Peyer's patch (tissue), 4 donors: Measurements from ENCODE around the gene LDLRAP1. TPM values are rescaled to one million over a fixed set of nuclear protein-coding genes. Genes with fewer than 3 reads are reported as not detected.

Source experiments
- DNase-seq, 3 donors: peaks; one replicate each; pipeline ENCODE4 v3.0.0-alpha.2; 2017 to 2019
- H3K27ac ChIP-seq, 4 donors: fragments of 200-600 bp; sonication (generic); one replicate each; pipeline ENCODE4 v1.5.1; 2016 to 2019
- H3K27me3 ChIP-seq, 2 donors: fragments of 200-600 bp; sonication (generic); one replicate each; pipeline ENCODE4 v1.5.1; 2019
- H3K36me3 ChIP-seq, 3 donors: fragments of 200-600 bp; sonication (generic); one replicate each; pipeline ENCODE4 v1.5.1; 2016 to 2019
- H3K4me1 ChIP-seq, 4 donors: fragments of 200-600 bp; sonication (generic); one replicate each; pipeline ENCODE4 v1.5.1; 2016 to 2019
- H3K4me3 ChIP-seq, 4 donors: fragments of 200-600 bp; sonication (generic); 1 replicate in 3 of 4; 2 replicates in 1 of 4; pipeline ENCODE4 v1.5.1; 2016 to 2019; ENCODE audit warnings: mild to moderate bottlenecking in 1 of 4
- H3K9me3 ChIP-seq, 4 donors: fragments of 200-600 bp; sonication (generic); one replicate each; pipeline ENCODE4 v1.5.1; 2016 to 2019; ENCODE audit warnings: mild to moderate bottlenecking in 1 of 4
- CTCF ChIP-seq, 6 experiments: fragments of 450-650 bp in 4 of 6; fragments of 200-600 bp in 2 of 6; sonication (generic) in 1 of 6; IDR thresholded peaks; one replicate each; pipeline ENCODE4 v1.5.1; 2017 to 2019; ENCODE audit warnings: antibody characterized with exemption in 6 of 6, mild to moderate bottlenecking in 3 of 6, moderate library complexity in 1 of 6
- POLR2A ChIP-seq, 2 donors: fragments of 450-650 bp; IDR thresholded peaks; one replicate each; pipeline ENCODE4 v1.5.1; 2017; ENCODE audit warnings: antibody characterized with exemption in 2 of 2, mild to moderate bottlenecking in 2 of 2, moderate library complexity in 2 of 2
- total RNA-seq, 4 donors: library from RNA; depleted of rRNA; stranded (reverse); fragments of >200 nt; gene quantifications; one replicate each; pipeline ENCODE4 v1.1.0, GENCODE V29; 2016

Gene LDLRAP1
- total RNA-seq, 4 donors from 2014 or later = 20.1 to 24.5 (median 22.7) TPM

GRCh38 chr1:25566176-25566729 is 22.8 kb downstream of the LDLRAP1 start:
- H3K4me3 ChIP-seq = no peak overlapping the region
- DNase-seq = no peak
- peaks cover 7 to 41% (median 16%) of the 10 kb centered on the region in 4 donors for H3K4me1 ChIP-seq
- peaks cover 0 to 17% (median 0%) of the 10 kb centered on the region in 3 donors for H3K36me3 ChIP-seq
- TF ChIP-seq POLR2A (IDR thresholded peaks at IDR 0.05) = no peak
- TF ChIP-seq CTCF (IDR thresholded peaks at IDR 0.05) = no peak
- peak overlapping the region; percentile 29 to 74 (median 54) for H3K27ac ChIP-seq
- no peaks in the 10 kb centered on the region for H3K27me3 ChIP-seq
- no peaks in the 10 kb centered on the region for H3K9me3 ChIP-seq

GRCh38 chr1:25566730-25567341 is 23.4 kb downstream of the LDLRAP1 start:
- no peaks in the 10 kb centered on the region for H3K9me3 ChIP-seq
- DNase-seq = no peak
- peak overlapping the region; percentile 42 to 74 (median 54) for H3K27ac ChIP-seq
- H3K36me3 ChIP-seq = peaks cover 0 to 17% (median 0%) of the 10 kb centered on the region in 3 donors
- H3K4me1 ChIP-seq = peaks cover 4 to 36% (median 13%) of the 10 kb centered on the region in 4 donors
- no peaks in the 10 kb centered on the region for H3K27me3 ChIP-seq
- TF ChIP-seq CTCF (IDR thresholded peaks at IDR 0.05) = no peak
- no peak for TF ChIP-seq POLR2A (IDR thresholded peaks at IDR 0.05)
- H3K4me3 ChIP-seq = no peak overlapping the region

- Histone ChIP-seq H3K27ac (peak overlapping the region; percentile 42 to 74 (median 54)), H3K4me3 (no peak overlapping the region), H3K27me3 (no peaks in the 10 kb centered on the region), H3K4me1 (peaks cover 0 to 30% (median 8%) of the 10 kb centered on the region in 4 donors), H3K36me3 (peaks cover 0 to 17% (median 0%) of the 10 kb centered on the region in 3 donors), H3K9me3 (no peaks in the 10 kb centered on the region)
- DNase-seq = no peak
- TF ChIP-seq POLR2A (IDR thresholded peaks at IDR 0.05) = no peak
- TF ChIP-seq CTCF (IDR thresholded peaks at IDR 0.05) = no peak
Measured at GRCh38 chr1:25567710-25568089, 24.3 kb downstream of the LDLRAP1 start.

- TF ChIP-seq CTCF (IDR thresholded peaks at IDR 0.05) (no peak), POLR2A (IDR thresholded peaks at IDR 0.05) (no peak)
- no peak for DNase-seq
Measured at GRCh38 chr1:25568090-25568833, 24.9 kb downstream of the LDLRAP1 start.

GRCh38 chr1:25568834-25569596 is 25.6 kb downstream of the LDLRAP1 start:
- no peak for TF ChIP-seq POLR2A (IDR thresholded peaks at IDR 0.05)
- TF ChIP-seq CTCF (IDR thresholded peaks at IDR 0.05) = no peak
- H3K4me1 ChIP-seq = peaks cover 0 to 38% (median 8%) of the 10 kb centered on the region in 4 donors
- no peaks in the 10 kb centered on the region for H3K9me3 ChIP-seq
- peak overlapping the region in 3 of 4 donors; percentile 22 to 74 (median 62) for H3K27ac ChIP-seq
- H3K36me3 ChIP-seq = peaks cover 0 to 11% (median 0%) of the 10 kb centered on the region in 3 donors
- H3K27me3 ChIP-seq = no peaks in the 10 kb centered on the region
- no peak for DNase-seq
- no peak overlapping the region for H3K4me3 ChIP-seq

More at GRCh38 chr1:25568090-25568833, 24.9 kb downstream of the LDLRAP1 start:
- Histone ChIP-seq H3K4me1 (peaks cover 0 to 31% (median 6%) of the 10 kb centered on the region in 4 donors), H3K36me3 (peaks cover 0 to 17% (median 0%) of the 10 kb centered on the region in 3 donors), H3K27me3 (no peaks in the 10 kb centered on the region), H3K4me3 (no peak overlapping the region), H3K9me3 (no peaks in the 10 kb centered on the region), H3K27ac (peak overlapping the region; percentile 42 to 74 (median 54))
